ENCODE data around the gene WNT1.

WNT1 gene

DNA sequence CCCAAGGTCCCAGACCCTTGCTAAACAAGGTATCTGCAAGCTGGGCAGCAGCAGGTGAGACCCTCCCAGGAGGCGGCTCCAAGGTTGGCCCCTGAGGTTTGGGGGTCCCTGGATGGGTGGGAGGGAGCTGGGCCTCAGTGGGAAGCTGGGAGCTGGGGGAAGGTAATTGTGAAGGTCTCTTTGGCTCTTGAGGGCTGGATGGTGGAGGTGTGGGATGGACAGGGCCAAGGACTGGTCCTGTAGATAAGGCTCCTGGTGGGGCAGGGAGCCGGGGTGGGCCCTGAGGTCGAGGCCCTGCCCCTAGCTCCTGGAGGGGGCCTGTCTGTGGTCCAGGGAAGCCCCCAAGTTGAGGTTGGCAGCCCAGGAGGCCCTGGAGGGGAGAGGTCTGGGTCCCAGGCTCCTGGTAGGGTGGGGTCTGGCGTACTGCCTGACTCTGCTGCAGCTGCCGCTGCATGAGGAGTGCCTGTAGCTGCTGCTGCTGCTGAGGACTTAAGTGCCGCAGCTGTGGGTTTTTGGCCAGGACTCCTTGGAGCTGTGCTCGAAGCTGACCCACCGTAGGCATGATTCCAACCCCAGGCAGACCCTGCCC is 53.5 kb downstream of the WNT1 start:
- no peak for DNase-seq
